T-helper 1 cell treated with Interleukin-12 subunit alpha and Interleukin-12 subunit beta and Interleukin-4 antibody, amounts not matched to agents 30 μg/mL and 1 μg/mL, for 36 hours (primary cell): ENCODE measurements around the gene EXD2.
"Not testable (repeated sequence)": the region's sequence is repeated elsewhere in the genome, so short reads cannot be mapped to it uniquely, and the experiment has no call there.

Experiments
- H3K27ac Mint-ChIP-seq: one replicate; pipeline ENCODE4 v1.8.0; 2021; ENCODE audit warnings: mild to moderate bottlenecking, mixed read lengths
- H3K27me3 Mint-ChIP-seq: one replicate; pipeline ENCODE4 v1.8.0; 2021; ENCODE audit warnings: low read depth, mixed read lengths
- H3K36me3 Mint-ChIP-seq: one replicate; pipeline ENCODE4 v1.8.0; 2021; ENCODE audit warnings: low read depth, mixed read lengths
- H3K4me1 Mint-ChIP-seq: one replicate; pipeline ENCODE4 v1.8.0; 2021; ENCODE audit warnings: low read depth, mixed read lengths
- H3K4me3 Mint-ChIP-seq: one replicate; pipeline ENCODE4 v1.8.0; 2021; ENCODE audit warnings: mild to moderate bottlenecking, moderate library complexity, mixed read lengths
- H3K9me3 Mint-ChIP-seq: one replicate; pipeline ENCODE4 v1.8.0; 2021; ENCODE audit warnings: mixed read lengths

EXD2 gene

GRCh38 chr14:69170839-69171238 is 20.5 kb upstream of the EXD2 start:
- Mint-ChIP-seq H3K4me3 (no peak overlapping the region), H3K36me3 (no peaks in the 10 kb centered on the region), H3K9me3 (no peaks in the 10 kb centered on the region), H3K27me3 (peaks cover 6% of the 10 kb centered on the region), H3K4me1 (no peaks in the 10 kb centered on the region), H3K27ac (no peak overlapping the region)

- Mint-ChIP-seq H3K4me1 (no peaks in the 10 kb centered on the region), H3K27ac (no peak overlapping the region), H3K36me3 (no peaks in the 10 kb centered on the region), H3K27me3 (peaks cover 4% of the 10 kb centered on the region), H3K9me3 (no peaks in the 10 kb centered on the region), H3K4me3 (no peak overlapping the region)
Observed at GRCh38 chr14:69171569-69171968, 19.7 kb upstream of the EXD2 start.

- Mint-ChIP-seq H3K27ac (no peak overlapping the region), H3K4me3 (no peak overlapping the region), H3K9me3 (no peaks in the 10 kb centered on the region), H3K36me3 (no peaks in the 10 kb centered on the region), H3K27me3 (peaks cover 7% of the 10 kb centered on the region), H3K4me1 (no peaks in the 10 kb centered on the region)
Observed at GRCh38 chr14:69175130-69175529, 16.2 kb upstream of the EXD2 start.

GRCh38 chr14:69181491-69181890 is 9.8 kb upstream of the EXD2 start:
- Mint-ChIP-seq H3K27ac (no peak overlapping the region), H3K27me3 (peaks cover 23% of the 10 kb centered on the region), H3K36me3 (no peaks in the 10 kb centered on the region), H3K4me3 (no peak overlapping the region), H3K9me3 (no peaks in the 10 kb centered on the region), H3K4me1 (no peaks in the 10 kb centered on the region)

- not testable (repeated sequence) for H3K4me3 Mint-ChIP-seq, H3K27ac Mint-ChIP-seq, H3K36me3 Mint-ChIP-seq, H3K9me3 Mint-ChIP-seq, H3K4me1 Mint-ChIP-seq
- H3K27me3 Mint-ChIP-seq, result peaks cover 30% of the 10 kb centered on the region
Observed at GRCh38 chr14:69182580-69182979, 8.7 kb upstream of the EXD2 start.

- Mint-ChIP-seq H3K4me3 (no peak overlapping the region), H3K9me3 (no peaks in the 10 kb centered on the region), H3K36me3 (no peaks in the 10 kb centered on the region), H3K27ac (no peak overlapping the region), H3K4me1 (no peaks in the 10 kb centered on the region), H3K27me3 (peaks cover 27% of the 10 kb centered on the region)
Observed at GRCh38 chr14:69183735-69184134, 7.6 kb upstream of the EXD2 start.

- Mint-ChIP-seq H3K4me3 (peak overlapping the region; percentile 7), H3K27ac (no peak overlapping the region), H3K27me3 (peaks cover 11% of the 10 kb centered on the region), H3K9me3 (no peaks in the 10 kb centered on the region), H3K36me3 (no peaks in the 10 kb centered on the region), H3K4me1 (peaks cover 14% of the 10 kb centered on the region)
Observed at GRCh38 chr14:69190191-69190590, 1.1 kb upstream of the EXD2 start.

- Mint-ChIP-seq H3K27ac (no peak overlapping the region), H3K27me3 (peaks cover 2% of the 10 kb centered on the region), H3K36me3 (no peaks in the 10 kb centered on the region), H3K4me1 (peaks cover 16% of the 10 kb centered on the region), H3K4me3 (no peak overlapping the region), H3K9me3 (no peaks in the 10 kb centered on the region)
Observed at GRCh38 chr14:69193721-69194120, 2.4 kb downstream of the EXD2 start.

GRCh38 chr14:69199786-69200185 is 8.5 kb downstream of the EXD2 start:
- Mint-ChIP-seq H3K4me1 (peaks cover 2% of the 10 kb centered on the region), H3K9me3 (no peaks in the 10 kb centered on the region), H3K27me3 (no peaks in the 10 kb centered on the region), H3K36me3 (no peaks in the 10 kb centered on the region), H3K27ac (no peak overlapping the region), H3K4me3 (no peak overlapping the region)

GRCh38 chr14:69204753-69205152 is 13.5 kb downstream of the EXD2 start:
- no peaks in the 10 kb centered on the region for H3K27me3 Mint-ChIP-seq
- H3K27ac Mint-ChIP-seq, result no peak overlapping the region
- H3K4me3 Mint-ChIP-seq, result no peak overlapping the region
- peaks cover 2% of the 10 kb centered on the region for H3K36me3 Mint-ChIP-seq
- H3K4me1 Mint-ChIP-seq, result peaks cover 6% of the 10 kb centered on the region
- no peaks in the 10 kb centered on the region for H3K9me3 Mint-ChIP-seq

GRCh38 chr14:69207435-69208041 is 16.2 kb downstream of the EXD2 start:
- Mint-ChIP-seq H3K9me3 (no peaks in the 10 kb centered on the region), H3K27me3 (no peaks in the 10 kb centered on the region), H3K4me3 (no peak overlapping the region), H3K4me1 (peaks cover 6% of the 10 kb centered on the region), H3K36me3 (peaks cover 2% of the 10 kb centered on the region), H3K27ac (no peak overlapping the region)

- no peak overlapping the region for H3K4me3 Mint-ChIP-seq
- no peak overlapping the region for H3K27ac Mint-ChIP-seq
- peaks cover 6% of the 10 kb centered on the region for H3K4me1 Mint-ChIP-seq
- H3K36me3 Mint-ChIP-seq, result peaks cover 2% of the 10 kb centered on the region
- H3K27me3 Mint-ChIP-seq, result no peaks in the 10 kb centered on the region
- no peaks in the 10 kb centered on the region for H3K9me3 Mint-ChIP-seq
Observed at GRCh38 chr14:69208666-69209065, 17.4 kb downstream of the EXD2 start.

- Mint-ChIP-seq H3K27me3 (no peaks in the 10 kb centered on the region), H3K4me1 (no peaks in the 10 kb centered on the region), H3K9me3 (no peaks in the 10 kb centered on the region), H3K36me3 (peaks cover 5% of the 10 kb centered on the region), H3K4me3 (no peak overlapping the region), H3K27ac (no peak overlapping the region)
Observed at GRCh38 chr14:69214393-69214792, 23.1 kb downstream of the EXD2 start.

- H3K36me3 Mint-ChIP-seq, H3K4me3 Mint-ChIP-seq, H3K9me3 Mint-ChIP-seq, H3K4me1 Mint-ChIP-seq, H3K27me3 Mint-ChIP-seq, H3K27ac Mint-ChIP-seq: not testable (repeated sequence)
Observed at GRCh38 chr14:69217663-69218062, 26.4 kb downstream of the EXD2 start.

- H3K9me3 Mint-ChIP-seq, result no peaks in the 10 kb centered on the region
Observed at GRCh38 chr14:69224946-69225345, 33.6 kb downstream of the EXD2 start.

GRCh38 chr14:69226178-69226577 is 34.9 kb downstream of the EXD2 start:
- H3K27ac Mint-ChIP-seq, result no peak overlapping the region

More at GRCh38 chr14:69224946-69225345, 33.6 kb downstream of the EXD2 start:
- Mint-ChIP-seq H3K27me3 (no peaks in the 10 kb centered on the region), H3K27ac (no peak overlapping the region), H3K4me1 (no peaks in the 10 kb centered on the region), H3K36me3 (no peaks in the 10 kb centered on the region), H3K4me3 (no peak overlapping the region)

More at GRCh38 chr14:69226178-69226577, 34.9 kb downstream of the EXD2 start:
- no peaks in the 10 kb centered on the region for H3K4me1 Mint-ChIP-seq
- H3K9me3 Mint-ChIP-seq, result no peaks in the 10 kb centered on the region
- no peak overlapping the region for H3K4me3 Mint-ChIP-seq
- H3K36me3 Mint-ChIP-seq, result no peaks in the 10 kb centered on the region
- H3K27me3 Mint-ChIP-seq, result no peaks in the 10 kb centered on the region
